Mucosa of descending colon (tissue), 3 donors: Measurements from ENCODE around the gene TMEM273. TPM values are rescaled to one million over a fixed set of nuclear protein-coding genes. Genes with fewer than 3 reads are reported as not detected.

Source experiments
- ATAC-seq: fragments of 200-7000 bp; cut with Tn5 transposase; one replicate; pipeline ENCODE4 v1.9.1; 2020; ENCODE audit warnings: mild to moderate bottlenecking, moderate library complexity
- DNase-seq, 3 donors: peaks; one replicate each; pipeline ENCODE4 v3.0.0-alpha.2; 2020
- H3K36me3 ChIP-seq: fragments of 200-600 bp; one replicate; pipeline ENCODE4 v1.8.0; 2021; ENCODE audit warnings: low read depth, mild to moderate bottlenecking
- H3K4me1 ChIP-seq: fragments of 200-600 bp; one replicate; pipeline ENCODE4 v1.8.0; 2021; ENCODE audit warnings: low read depth, mild to moderate bottlenecking
- H3K4me3 ChIP-seq: fragments of 200-600 bp; one replicate; pipeline ENCODE4 v1.8.0; 2021; ENCODE audit warnings: mild to moderate bottlenecking
- H3K9me3 ChIP-seq: fragments of 200-600 bp; one replicate; pipeline ENCODE4 v1.8.0; 2021; ENCODE audit warnings: mild to moderate bottlenecking
- intact Hi-C, 2 donors: fragments of 100-400 bp; cut with DNase I in 1 of 2; cut with micrococcal nuclease in 1 of 2; formaldehyde crosslinking; loops; one replicate each; pipeline versions ENCODE4 v1.11.0 to v1.11.1; 2022; cut with DNase I, micrococcal nuclease
- total RNA-seq, 3 donors: library from RNA; stranded (reverse); fragmentation: NEBNext Ultra II Directional in 2 of 3; extraction: Animal tissue kit (Norgen Biotek cat#: 25700) in 2 of 3; gene quantifications; one replicate each; pipeline versions ENCODE4 v1.2.1 to v1.2.4, GENCODE V29; 2021 to 2023
- TF ChIP-seq, protein P1 (sequence below): fragments of 200-600 bp; IDR thresholded peaks from one replicate; pipeline ENCODE4 v1.8.0; 2022; ENCODE audit warnings: antibody characterized with exemption, mild to moderate bottlenecking
- donor health status: DM: no; HTN: no; CAD: no; lungs with moderate emphysema.
- donor health status: DM: no; HTN: no; CAD: no.
- donor health status: DM: no; HTN: yes; CAD: no.

The TMEM273 gene
- total RNA-seq, 3 donors from 2014 or later = 4.8 to 12.7 (median 7.0) TPM

GRCh38 chr10:49183596-49184542 lies 4.3 kb downstream of the TMEM273 start:
- intact Hi-C loops = no loop called here
- DNase-seq = no peak
- Histone ChIP-seq H3K9me3 (no peaks in the 10 kb centered on the region), H3K4me1 (no peaks in the 10 kb centered on the region), H3K36me3 (no peaks in the 10 kb centered on the region), H3K4me3 (no peak overlapping the region)
- TF ChIP-seq, protein P1, sequence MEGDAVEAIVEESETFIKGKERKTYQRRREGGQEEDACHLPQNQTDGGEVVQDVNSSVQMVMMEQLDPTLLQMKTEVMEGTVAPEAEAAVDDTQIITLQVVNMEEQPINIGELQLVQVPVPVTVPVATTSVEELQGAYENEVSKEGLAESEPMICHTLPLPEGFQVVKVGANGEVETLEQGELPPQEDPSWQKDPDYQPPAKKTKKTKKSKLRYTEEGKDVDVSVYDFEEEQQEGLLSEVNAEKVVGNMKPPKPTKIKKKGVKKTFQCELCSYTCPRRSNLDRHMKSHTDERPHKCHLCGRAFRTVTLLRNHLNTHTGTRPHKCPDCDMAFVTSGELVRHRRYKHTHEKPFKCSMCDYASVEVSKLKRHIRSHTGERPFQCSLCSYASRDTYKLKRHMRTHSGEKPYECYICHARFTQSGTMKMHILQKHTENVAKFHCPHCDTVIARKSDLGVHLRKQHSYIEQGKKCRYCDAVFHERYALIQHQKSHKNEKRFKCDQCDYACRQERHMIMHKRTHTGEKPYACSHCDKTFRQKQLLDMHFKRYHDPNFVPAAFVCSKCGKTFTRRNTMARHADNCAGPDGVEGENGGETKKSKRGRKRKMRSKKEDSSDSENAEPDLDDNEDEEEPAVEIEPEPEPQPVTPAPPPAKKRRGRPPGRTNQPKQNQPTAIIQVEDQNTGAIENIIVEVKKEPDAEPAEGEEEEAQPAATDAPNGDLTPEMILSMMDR = no peak
- peak; percentile 15 for ATAC-seq

DNA sequence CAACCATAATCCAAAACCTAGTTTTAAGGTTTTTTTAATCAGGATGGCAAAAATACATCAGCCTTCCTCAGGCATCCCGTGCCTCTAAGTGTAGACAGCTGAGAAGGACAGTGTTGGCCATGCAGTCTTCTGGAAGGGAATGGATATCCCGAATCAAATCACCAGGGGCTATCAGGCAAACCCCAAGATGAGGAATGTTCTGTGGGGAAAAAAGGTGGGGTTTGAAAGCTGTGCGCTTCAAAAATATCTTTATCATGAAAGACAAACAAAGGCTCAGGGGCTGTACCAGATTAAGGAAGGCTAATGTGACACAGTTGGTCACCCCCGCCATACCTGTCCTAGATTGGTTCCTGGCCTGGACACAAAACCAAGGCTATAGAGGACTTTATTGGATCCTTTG lies 5.4 kb downstream of the TMEM273 start:
- ATAC-seq = no peak
- intact Hi-C loops = no loop called here
- H3K36me3 ChIP-seq = no peaks in the 10 kb centered on the region
- no peak for DNase-seq
- H3K4me3 ChIP-seq = no peak overlapping the region
- TF ChIP-seq, protein P1 = no peak
- H3K4me1 ChIP-seq = no peaks in the 10 kb centered on the region
- no peaks in the 10 kb centered on the region for H3K9me3 ChIP-seq

DNA sequence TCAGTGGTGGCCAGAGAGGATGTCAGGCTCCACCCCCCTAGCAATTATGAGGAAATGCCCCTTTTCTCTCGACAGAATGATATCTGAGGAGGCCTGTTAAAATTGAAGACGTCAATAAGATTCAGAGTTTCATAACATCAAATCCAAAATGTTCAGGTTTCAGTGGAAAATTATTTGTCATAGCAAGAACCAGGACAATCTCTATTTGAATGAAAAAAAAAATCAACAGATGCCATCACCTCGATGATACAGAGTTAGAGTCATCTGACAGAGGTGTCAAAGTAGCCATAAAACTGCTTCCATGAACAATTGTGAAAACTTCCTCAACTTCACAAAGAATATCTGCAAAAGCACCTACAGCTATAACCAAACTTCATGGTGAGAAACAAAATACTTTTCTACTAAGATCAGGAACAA lies 7.7 kb downstream of the TMEM273 start:
- TF ChIP-seq, protein P1 = no peak
- Histone ChIP-seq H3K36me3 (no peaks in the 10 kb centered on the region), H3K4me3 (no peak overlapping the region), H3K9me3 (no peaks in the 10 kb centered on the region), H3K4me1 (peaks cover 4% of the 10 kb centered on the region)
- DNase-seq (no peak), ATAC-seq (no peak)
- intact Hi-C loops = no loop called here

- no peak for DNase-seq
- H3K4me3 ChIP-seq = no peak overlapping the region
- no peaks in the 10 kb centered on the region for H3K9me3 ChIP-seq
- ATAC-seq = no peak
- intact Hi-C loops = no loop called here
- no peaks in the 10 kb centered on the region for H3K36me3 ChIP-seq
- TF ChIP-seq, protein P1 = no peak
- H3K4me1 ChIP-seq = peaks cover 4% of the 10 kb centered on the region
These were observed 8.3 kb downstream of the TMEM273 start for GRCh38 chr10:49179699-49180443.

DNA sequence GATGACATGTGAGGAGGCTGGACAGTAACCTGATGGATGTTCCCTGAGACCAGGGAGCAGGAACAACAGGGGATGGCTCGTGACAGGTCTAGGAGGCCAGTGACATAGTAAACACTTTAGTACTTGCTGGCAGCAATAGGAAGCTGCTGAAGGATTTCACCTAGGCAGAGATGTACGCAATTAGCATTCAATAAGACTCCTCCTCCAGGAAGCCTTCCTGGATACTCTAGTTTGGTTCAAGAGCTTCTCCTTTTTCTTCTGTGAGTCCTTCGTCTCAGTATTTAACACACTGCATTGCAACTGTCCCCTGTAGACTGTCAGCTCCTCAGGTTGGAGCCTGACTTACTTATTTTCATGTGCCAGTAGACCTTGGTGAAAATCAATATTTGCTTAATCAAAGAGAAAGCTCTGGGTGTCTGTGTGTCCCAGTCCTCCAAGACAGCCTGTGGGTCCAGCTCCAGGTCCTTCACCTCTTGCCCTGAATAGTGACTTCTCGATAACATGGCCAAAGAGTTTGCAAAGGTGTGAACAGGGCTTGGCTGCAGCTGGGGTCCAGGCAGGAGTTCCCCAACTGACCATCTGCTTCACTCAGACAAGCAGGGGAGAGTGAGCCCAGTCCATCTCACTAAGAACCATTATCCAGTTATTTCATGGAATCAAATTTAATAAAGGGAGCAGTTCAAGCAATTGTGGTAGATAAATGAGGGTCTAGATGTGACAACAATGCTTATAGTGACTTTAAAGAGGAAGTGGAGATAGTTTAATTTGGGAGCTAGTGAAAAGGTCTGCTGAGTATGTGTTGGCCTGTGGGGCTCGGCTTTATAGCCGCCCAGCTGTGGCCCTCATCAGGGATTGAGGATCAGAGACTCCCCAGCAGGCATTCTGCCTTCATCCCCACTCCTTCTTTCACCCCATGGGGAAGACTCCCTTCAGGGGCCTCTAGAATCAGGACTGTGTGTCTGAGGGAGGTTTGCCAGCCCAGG lies 9.4 kb downstream of the TMEM273 start:
- ATAC-seq (no peak), DNase-seq (no peak)
- intact Hi-C loops = no loop called here
- Histone ChIP-seq H3K4me1 (peaks cover 4% of the 10 kb centered on the region), H3K4me3 (no peak overlapping the region), H3K9me3 (no peaks in the 10 kb centered on the region), H3K36me3 (no peaks in the 10 kb centered on the region)
- TF ChIP-seq, protein P1 = no peak
